ENCODE measurements around the gene GAS7. TPM values are rescaled to one million over a fixed set of nuclear protein-coding genes. Genes with fewer than 3 reads are reported as not detected.

GAS7 gene
- total and polyA plus RNA-seq, 3 donors from 2014 or later, result 70.2 to 184 (median 152) TPM

DNA sequence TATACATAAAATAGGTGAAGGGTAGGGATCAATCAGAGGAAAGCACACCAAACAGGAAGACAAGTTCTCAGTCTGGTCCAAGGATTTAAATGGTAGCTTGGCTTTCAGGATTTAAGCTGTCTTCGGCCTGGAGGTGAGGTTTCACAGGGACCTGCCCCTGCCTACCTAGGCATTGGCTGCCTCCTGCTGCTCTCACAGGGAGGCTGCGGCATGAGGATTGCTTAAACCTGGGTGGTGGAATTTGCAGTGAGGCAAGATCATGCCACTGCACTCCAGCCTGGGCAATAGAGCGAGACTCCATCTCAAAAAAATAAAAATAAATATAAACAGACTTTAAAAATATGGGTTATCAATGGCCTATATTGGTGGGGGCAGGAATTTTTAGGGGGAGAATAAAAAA, 114.5 kb downstream of the GAS7 start:
- Histone ChIP-seq H3K27me3 (no peaks in the 10 kb centered on the region), H3K36me3 (ENCODE audit: low read depth, missing control alignments) (no peaks in the 10 kb centered on the region), H3K27ac (no peak overlapping the region), H3K9me3 (no peaks in the 10 kb centered on the region), H3K4me3 (no peak overlapping the region), H3K4me1 (peaks cover 4% of the 10 kb centered on the region)
- intact Hi-C loops (cut with DNase I; ENCODE audit: low total_unique reads), result no loop called here
- no peak for DNase-seq
- WGBS, 2 donors, result 93% methylated on average over 3 of the region's 3 CpGs
- TF ChIP-seq, protein P1, sequence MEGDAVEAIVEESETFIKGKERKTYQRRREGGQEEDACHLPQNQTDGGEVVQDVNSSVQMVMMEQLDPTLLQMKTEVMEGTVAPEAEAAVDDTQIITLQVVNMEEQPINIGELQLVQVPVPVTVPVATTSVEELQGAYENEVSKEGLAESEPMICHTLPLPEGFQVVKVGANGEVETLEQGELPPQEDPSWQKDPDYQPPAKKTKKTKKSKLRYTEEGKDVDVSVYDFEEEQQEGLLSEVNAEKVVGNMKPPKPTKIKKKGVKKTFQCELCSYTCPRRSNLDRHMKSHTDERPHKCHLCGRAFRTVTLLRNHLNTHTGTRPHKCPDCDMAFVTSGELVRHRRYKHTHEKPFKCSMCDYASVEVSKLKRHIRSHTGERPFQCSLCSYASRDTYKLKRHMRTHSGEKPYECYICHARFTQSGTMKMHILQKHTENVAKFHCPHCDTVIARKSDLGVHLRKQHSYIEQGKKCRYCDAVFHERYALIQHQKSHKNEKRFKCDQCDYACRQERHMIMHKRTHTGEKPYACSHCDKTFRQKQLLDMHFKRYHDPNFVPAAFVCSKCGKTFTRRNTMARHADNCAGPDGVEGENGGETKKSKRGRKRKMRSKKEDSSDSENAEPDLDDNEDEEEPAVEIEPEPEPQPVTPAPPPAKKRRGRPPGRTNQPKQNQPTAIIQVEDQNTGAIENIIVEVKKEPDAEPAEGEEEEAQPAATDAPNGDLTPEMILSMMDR (IDR thresholded peaks at IDR 0.05), result no peak
- no peak for TF ChIP-seq POLR2A (IDR thresholded peaks at IDR 0.05)

DNA sequence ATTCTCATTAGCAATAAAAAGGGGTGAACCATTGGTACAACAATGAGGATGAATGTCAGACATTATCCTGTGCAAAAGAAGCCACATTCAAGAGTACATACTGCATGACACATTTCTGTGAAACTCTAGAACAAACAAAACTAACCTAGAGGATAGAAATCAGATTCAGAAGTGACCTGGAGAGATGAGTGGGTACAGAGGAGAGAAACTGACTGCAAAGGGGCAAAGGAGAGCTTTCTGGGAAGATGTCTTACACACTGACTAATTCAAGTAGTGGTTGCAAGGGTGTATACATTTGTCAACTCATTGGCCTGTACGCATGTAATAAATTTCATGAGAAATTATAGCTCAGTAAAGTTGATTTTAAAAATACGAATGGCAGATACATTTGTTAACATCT, 115.6 kb downstream of the GAS7 start:
- Histone ChIP-seq H3K9me3 (no peaks in the 10 kb centered on the region), H3K36me3 (ENCODE audit: low read depth, missing control alignments) (no peaks in the 10 kb centered on the region), H3K4me3 (no peak overlapping the region), H3K27ac (no peak overlapping the region), H3K4me1 (no peaks in the 10 kb centered on the region), H3K27me3 (no peaks in the 10 kb centered on the region)
- TF ChIP-seq, protein P1 (IDR thresholded peaks at IDR 0.05), result no peak
- TF ChIP-seq POLR2A (IDR thresholded peaks at IDR 0.05), result no peak
- no peak for DNase-seq
- intact Hi-C loops (cut with DNase I; ENCODE audit: low total_unique reads), result no loop called here
- 85 to 96% methylated on average over 2 of the region's 2 CpGs for WGBS, 2 donors

DNA sequence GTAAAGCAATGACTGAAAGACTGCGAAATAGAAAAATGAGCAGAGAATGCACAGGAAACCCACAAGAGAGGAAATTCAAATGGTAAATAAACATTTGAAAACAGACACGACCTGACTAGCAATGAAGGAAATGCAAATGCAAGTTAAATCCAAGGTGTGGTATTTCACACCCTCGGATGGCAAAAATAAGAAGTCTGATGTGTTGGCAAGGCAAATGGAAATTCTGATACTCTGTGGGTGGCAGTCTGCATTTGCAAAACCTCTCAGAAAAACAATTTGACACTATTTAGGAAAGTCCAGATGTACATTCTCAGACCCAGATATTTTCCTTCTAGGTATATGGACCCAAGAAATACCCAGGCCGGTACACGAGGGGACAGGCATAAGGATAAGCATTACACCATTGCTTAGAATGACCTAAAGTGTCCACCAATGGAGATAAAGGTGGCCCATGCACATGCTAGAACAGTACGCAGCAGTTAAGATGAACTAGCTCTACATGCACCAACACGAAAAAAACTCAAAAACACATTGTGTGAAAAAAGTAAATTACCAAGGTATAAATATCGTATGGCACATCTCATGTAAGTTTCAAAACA, 116.7 kb downstream of the GAS7 start:
- no peaks in the 10 kb centered on the region for H3K27me3 ChIP-seq
- no peaks in the 10 kb centered on the region for H3K9me3 ChIP-seq
- H3K27ac ChIP-seq, result no peak overlapping the region
- 85 to 89% methylated on average over 8 of the region's 8 CpGs for WGBS, 2 donors
- H3K4me1 ChIP-seq, result no peaks in the 10 kb centered on the region
- no peak overlapping the region for H3K4me3 ChIP-seq
- intact Hi-C loops (cut with DNase I; ENCODE audit: low total_unique reads), result no loop called here
- H3K36me3 ChIP-seq (ENCODE audit: low read depth, missing control alignments), result no peaks in the 10 kb centered on the region
- no peak for DNase-seq
- no peak for TF ChIP-seq POLR2A (IDR thresholded peaks at IDR 0.05)
- TF ChIP-seq, protein P1 (IDR thresholded peaks at IDR 0.05), result no peak

DNA sequence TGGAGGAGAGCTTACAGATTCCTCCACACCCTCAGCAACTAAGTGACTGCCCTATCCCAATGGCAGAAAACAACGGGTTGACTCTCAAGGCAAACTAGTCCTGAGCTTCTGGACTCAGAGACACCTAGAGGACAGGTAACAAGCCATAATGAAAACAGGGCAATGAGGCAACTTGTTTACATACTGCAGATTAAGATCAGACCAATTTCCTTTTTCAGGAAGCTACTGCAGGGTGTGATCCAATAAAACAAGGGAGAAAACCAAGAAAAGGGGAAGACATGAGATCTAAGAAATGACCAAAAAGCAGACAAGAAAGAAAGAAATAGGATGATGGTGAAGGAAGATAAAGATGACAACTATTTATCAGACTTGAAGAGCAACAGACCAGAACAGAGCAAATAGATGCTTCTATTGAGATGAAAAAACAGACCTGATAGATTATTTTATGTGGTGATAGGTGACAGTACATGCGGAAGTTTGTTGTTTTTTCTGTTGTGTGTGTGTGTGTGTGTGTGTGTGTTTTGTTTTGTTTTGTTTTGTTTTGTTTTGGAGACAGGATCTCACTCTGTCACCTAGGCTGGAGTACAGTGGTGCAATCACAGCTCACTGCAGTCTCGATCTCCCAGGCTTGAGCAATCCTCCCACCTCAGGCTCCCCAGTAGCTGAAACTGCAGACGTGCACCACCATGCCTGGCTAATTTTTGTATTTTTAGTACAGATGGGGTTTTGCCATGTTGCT, 120.7 kb downstream of the GAS7 start:
- Histone ChIP-seq H3K36me3 (ENCODE audit: low read depth, missing control alignments) (no peaks in the 10 kb centered on the region), H3K9me3 (no peaks in the 10 kb centered on the region), H3K27ac (no peak overlapping the region), H3K27me3 (no peaks in the 10 kb centered on the region), H3K4me3 (no peak overlapping the region), H3K4me1 (no peaks in the 10 kb centered on the region)
- intact Hi-C loops (cut with DNase I; ENCODE audit: low total_unique reads), result no loop called here
- DNase-seq, result no peak
- no peak for TF ChIP-seq POLR2A (IDR thresholded peaks at IDR 0.05)
- TF ChIP-seq, protein P1 (IDR thresholded peaks at IDR 0.05), result no peak
- 82 to 90% methylated on average over 4 of the region's 4 CpGs for WGBS, 2 donors

DNA sequence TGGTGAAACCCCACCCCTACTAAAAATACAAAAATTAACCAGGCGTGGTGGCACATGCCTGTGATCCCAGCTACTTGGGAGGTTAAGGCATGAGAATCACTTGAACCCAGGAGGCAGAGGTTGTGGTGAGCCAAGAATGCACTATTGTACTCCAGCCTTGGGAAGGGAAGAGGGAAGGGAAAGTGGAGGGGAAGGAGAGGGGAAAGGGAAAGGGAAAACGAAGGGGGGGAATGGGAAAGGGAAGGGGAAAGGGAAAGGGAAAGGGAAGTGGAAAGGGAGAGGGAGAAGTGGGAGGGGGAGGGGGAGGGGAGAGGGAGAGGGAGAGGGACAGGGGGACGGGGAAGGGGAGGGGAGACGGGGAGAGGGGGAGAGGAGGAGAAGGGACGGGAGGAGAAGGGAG, 122.5 kb downstream of the GAS7 start:
- Histone ChIP-seq H3K4me3 (no peak overlapping the region), H3K27ac (no peak overlapping the region), H3K9me3 (no peaks in the 10 kb centered on the region), H3K36me3 (ENCODE audit: low read depth, missing control alignments) (no peaks in the 10 kb centered on the region), H3K27me3 (no peaks in the 10 kb centered on the region), H3K4me1 (no peaks in the 10 kb centered on the region)
- intact Hi-C loops (cut with DNase I; ENCODE audit: low total_unique reads), result no loop called here
- 86 to 92% methylated on average over 1 to 5 of the region's 5 CpGs for WGBS, 2 donors
- TF ChIP-seq, protein P1 (IDR thresholded peaks at IDR 0.05), result no peak
- TF ChIP-seq POLR2A (IDR thresholded peaks at IDR 0.05), result no peak
- DNase-seq, result no peak
